Measurements from ENCODE around the gene ADRA2A.

The ADRA2A gene

DNA sequence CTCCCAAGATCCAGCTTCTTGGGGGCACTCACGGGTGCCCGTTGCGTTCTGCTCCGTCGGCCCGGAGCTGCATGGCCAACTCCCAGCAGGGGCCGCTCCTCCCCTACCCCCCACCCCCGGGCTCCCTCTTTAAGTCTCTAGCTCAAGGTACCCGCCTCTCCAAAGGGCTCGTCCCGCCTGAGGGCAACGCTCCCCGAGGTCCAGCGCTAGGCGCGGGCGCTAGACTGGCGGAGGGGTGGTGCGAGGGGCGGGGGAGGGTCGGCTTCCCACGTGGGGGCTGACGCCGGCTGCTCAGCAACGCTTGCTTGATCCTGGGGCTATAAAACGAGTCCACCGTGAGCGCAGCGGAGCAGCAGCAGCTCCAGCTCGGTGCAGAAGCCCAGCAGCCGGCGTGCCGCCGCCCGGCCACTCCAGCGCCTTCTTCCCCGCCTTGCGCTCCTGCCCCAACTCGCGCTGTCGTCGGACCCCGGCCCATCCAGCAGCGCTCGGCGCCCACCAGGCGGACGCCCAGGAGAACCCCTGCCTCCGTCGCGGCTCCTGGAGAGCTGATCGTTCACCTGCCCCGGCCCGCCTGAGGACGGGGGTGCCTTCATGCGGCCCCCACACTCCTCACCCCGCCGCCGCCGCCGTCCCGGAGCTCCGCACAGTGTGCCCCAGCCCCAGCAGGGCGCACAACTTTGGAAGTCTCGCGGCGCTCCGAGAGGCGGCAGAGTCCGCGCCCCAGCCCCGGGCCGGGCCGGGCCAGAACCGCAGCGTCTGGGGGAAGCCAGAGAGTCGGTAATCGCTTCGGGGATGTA is at the start of gene ADRA2A:
TSS of gene ADRA2A (plus strand) at position 348 of the 797 bp plus-strand sequence. CDS start 968 bp downstream, outside the sequence.
- DNase-seq, result no peak

DNA sequence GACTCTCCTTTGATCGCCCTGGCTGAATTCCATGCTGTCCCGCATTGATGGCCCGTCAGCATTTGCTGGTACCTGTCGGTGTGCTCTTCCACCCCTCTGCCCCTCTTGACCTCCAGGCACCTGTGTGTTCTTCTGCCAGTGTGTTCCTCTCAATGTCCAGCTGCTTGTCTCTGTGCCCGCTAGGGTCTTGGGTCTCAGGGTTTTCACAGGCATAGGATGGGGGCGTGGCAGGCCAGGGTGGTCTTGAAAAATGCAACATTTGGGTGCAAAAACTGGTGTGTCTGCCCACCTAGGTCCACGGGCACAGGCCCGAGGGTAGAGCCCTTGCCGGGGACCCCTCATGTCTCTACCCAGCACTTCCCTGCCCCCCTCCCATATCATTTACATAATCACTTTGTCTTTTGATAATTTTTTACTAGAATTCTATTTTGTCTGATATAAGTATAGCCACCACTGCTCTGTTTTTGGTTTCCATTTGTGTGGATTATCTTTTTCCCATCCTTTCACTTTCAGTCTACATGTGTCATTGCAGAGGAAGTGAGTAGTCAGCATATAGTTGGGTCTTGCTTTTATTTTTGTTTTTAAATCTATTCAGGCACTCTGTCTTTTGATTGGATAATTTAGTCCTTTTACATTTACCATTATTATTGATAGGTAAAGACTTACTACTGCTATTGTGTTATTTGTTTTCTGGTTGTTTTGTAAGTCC is 46.6 kb upstream of the ADRA2A start:
- DNase-seq, result no peak

DNA sequence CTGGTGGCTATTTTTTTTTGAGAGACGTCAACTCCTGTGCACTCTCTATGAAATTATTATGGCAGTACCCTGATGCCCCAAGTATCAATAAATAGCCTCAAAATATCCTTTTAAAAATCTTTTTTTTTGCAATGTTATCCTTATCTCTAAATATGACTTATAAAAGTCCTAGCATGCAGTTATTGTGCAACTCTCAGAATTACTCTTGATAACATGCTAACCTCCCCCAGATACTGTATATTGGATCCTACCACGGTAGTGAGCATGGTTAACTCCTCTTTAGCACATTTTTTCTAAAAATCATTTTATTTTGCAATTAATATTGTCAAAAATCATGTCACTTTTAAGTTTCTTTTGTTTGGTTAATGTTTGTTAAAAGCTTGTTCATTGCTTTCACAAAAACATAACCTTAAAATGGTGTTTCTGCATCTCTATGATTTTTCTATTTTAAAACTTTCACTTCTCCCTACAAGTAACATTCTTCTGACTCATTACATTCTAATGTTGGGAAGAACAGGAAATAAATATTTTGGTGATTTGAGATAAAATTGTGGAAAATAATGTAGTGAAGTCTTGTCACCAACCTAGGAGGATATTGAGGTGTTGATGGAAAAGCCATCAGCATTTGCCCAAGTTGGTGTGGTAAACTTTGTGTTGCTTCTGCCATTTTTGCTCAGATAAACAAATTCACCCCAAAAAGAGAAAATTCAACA is 42.1 kb upstream of the ADRA2A start:
- DNase-seq, result no peak

DNA sequence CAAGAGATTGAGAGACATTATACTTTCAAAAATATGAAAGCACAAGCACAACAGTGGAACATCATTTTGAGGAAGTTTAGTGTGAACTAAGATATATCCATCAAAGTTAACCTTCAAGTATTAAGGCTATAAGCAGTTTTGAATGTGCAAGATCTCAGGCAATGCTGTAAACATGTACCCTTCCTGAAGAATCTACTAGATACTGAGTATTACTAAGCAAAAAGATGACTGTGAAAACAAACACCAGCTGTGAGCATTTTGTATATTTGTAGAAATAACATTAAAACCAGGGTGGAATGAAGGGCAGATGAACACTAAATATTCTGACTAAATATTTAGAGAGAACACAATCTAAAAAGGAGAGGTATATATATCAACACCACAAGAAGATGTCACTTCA is 41.3 kb upstream of the ADRA2A start:
- DNase-seq, result no peak

DNA sequence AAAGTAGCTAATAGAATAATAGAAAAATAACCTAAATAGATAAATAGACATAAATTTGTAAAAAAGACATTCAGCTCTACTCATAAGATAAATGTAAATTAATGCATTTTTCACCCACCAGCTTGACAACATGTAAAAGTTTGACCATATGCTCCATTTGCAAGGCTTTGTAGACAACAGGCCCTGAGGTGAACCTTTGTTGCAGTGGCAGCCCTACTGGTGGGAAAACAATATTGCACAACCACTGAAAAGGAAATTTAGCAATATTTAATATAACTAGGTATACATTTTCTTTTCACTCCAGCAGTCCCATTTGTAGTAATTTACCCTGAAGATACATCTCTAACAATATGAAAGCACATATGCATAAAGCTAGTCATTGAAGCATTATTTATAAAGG is 39.0 kb upstream of the ADRA2A start:
- no peak for DNase-seq

DNA sequence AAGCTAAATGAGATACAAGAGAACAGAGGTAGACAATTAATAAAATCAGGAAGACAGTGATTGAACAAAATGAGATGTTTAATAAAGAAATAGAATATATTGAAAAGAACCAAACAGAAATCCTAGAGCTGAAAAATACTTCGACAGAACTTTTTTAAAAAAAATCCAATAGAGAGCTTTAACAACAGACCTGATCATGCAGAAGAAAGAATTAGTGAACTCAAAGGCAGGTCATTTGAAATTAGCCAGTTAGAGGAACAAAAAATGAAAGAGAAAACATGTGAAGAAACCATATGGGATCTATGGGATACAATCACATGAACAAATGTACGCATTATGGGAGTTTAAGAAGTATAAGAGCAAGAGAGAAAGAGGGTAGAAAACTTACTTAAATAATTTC is 37.3 kb upstream of the ADRA2A start:
- DNase-seq, result no peak

DNA sequence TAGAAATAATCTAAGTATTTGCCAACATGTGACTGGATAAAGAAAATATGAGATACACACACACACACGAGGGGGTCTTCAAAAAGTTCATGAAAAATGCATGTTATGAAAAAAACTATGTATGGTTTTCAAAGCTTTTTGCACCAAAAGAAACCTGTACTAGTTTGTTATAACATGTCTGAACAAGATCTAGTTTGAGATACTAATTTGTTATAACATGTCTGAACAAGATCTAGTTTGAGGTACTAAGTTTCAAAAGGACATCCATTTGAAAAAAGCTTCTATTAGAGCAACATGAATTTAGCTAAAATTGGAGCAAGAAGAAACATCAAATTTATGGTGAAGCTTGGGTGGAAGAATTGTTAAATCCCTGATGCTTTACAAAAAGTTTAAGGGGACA is 19.8 kb upstream of the ADRA2A start:
- DNase-seq, result no peak

DNA sequence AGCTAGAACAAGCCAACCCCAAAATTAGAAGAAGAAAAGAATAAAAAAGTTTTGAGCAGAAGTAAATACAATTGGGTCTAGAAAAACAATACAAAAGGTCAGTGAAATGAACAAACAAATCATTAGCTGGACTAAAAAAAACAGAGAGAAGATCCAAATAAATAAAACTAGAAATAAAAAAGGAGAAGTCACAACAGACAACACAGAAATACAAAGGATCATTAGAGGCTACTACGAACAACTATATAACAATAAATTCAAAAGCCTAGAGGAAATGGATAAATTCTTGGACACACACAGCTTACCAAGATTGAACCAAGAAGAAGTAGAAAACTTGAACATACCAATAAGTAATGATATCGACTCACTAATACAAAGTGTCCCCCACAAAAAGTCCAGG is 13.4 kb upstream of the ADRA2A start:
- no peak for DNase-seq

DNA sequence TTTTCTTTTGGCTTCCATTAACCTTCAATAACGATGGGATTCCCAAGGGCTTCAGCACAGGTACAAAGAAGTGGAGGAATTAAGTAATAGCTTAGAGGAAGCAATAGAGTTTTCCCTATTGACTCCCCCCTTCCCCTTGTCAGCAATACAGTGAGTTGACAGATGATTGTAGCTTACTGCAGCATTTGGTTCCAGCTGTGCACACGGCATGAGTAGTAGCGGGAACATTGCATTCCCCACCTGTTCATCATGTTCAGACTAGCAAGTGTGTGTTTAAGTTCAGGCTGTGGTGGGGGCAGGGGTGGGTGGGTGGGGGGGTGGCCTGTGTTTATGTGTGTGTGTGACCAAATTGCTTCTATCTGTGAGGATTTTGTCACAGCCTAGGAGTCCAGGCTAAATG is 4.6 kb upstream of the ADRA2A start:
- DNase-seq, result no peak

DNA sequence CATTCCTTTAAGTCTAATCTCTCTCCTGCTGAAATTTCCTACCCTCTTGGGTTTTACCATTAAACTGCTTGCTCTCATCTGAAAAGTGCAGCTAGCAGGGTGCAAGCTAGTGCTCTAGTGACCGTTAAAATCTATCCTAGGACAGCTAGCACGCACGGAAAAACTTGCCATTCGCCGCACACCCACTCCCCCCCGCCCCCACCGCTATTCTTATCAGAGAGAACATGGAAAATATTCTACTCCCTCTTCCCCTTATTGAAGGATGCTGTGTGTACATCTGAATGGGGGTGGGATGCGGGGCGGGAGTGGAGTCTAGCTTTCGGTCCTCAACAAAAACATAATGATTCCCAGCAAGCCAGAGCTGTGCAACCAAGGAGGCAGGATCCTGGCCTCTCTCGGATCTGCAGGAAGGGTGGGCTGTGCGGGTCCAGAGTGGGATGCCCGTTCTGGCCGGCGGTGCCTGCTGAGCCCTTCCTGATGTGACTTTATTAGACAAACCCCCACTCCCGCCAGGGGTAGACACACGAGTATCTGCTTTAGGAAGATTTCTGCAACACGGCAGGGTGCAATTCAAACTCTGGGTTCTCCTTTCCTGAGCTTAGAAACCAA is 1.1 kb upstream of the ADRA2A start:
- DNase-seq, result no peak

DNA sequence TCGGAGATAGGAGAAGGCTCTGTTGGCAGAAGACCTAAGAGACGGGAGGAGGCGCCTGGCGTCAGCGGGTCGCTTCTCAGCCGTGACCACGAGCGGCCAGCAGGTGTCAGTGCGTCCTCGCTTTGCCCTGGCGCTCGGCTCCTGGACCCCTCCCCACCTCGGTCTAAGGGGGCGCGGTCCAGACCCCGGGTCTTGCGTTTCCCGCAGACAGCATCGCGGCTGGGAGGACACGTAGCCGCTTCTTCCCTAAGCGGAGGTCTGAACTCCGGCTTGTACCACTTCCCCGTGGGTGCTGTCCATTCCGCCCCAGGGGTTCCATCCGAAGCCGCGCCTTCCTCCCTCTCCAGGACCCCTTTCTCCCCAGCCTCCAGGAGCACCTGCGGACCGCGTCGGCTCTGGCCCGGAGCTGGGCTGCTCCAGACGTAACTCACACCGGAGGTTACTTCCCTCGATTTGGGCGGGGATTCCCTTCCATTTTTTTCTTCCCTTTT is 593 bp upstream of the ADRA2A start:
- no peak for DNase-seq

DNA sequence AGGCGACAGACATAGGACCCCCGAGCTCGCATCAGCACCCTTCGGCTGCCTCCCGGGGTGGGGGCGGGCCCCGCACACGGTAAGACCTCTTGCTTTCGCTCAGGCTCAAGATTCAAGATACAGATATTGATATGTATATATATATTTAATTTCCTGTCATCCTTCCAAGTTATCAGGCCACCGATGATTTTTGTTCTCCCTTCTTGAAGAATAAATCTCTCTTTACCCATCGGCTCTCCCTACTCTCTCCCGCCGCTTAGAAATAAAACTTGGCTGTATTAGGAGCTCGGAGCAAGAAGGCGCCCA is 603 bp downstream of the ADRA2A start:
- no peak for DNase-seq

DNA sequence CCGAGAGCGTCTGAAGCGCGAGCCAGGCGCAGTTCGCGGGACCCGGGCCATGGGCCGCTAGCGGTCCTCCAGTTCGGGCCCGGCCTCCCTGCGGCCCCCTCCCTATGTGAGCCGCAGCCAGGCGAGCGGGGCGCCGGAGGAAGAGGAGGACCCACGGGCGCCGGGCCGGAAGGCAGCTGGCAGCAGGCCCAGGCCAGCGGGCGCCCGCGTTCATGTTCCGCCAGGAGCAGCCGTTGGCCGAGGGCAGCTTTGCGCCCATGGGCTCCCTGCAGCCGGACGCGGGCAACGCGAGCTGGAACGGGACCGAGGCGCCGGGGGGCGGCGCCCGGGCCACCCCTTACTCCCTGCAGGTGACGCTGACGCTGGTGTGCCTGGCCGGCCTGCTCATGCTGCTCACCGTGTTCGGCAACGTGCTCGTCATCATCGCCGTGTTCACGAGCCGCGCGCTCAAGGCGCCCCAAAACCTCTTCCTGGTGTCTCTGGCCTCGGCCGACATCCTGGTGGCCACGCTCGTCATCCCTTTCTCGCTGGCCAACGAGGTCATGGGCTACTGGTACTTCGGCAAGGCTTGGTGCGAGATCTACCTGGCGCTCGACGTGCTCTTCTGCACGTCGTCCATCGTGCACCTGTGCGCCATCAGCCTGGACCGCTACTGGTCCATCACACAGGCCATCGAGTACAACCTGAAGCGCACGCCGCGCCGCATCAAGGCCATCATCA is 1.1 kb downstream of the ADRA2A start:
- DNase-seq, result no peak

DNA sequence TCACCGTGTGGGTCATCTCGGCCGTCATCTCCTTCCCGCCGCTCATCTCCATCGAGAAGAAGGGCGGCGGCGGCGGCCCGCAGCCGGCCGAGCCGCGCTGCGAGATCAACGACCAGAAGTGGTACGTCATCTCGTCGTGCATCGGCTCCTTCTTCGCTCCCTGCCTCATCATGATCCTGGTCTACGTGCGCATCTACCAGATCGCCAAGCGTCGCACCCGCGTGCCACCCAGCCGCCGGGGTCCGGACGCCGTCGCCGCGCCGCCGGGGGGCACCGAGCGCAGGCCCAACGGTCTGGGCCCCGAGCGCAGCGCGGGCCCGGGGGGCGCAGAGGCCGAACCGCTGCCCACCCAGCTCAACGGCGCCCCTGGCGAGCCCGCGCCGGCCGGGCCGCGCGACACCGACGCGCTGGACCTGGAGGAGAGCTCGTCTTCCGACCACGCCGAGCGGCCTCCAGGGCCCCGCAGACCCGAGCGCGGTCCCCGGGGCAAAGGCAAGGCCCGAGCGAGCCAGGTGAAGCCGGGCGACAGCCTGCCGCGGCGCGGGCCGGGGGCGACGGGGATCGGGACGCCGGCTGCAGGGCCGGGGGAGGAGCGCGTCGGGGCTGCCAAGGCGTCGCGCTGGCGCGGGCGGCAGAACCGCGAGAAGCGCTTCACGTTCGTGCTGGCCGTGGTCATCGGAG is 1.8 kb downstream of the ADRA2A start:
- no peak for DNase-seq

DNA sequence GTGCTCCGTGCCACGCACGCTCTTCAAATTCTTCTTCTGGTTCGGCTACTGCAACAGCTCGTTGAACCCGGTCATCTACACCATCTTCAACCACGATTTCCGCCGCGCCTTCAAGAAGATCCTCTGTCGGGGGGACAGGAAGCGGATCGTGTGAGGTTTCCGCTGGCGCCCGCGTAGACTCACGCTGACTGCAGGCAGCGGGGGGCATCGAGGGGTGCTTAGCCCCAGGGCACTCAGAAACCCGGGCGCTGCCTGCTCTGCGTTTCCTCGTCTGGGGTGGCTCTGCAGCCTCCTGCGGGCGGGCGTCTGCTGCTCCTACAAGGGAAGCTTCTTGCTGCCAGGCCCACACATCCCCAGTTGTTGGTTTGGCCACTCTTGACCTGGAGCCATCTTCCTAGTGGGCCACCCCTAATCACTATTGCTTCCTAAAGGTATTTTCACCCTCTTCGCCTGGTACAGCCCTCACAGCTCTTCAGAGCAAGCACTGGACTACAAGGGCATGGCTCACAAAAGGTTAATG is 2.5 kb downstream of the ADRA2A start:
- no peak for DNase-seq

DNA sequence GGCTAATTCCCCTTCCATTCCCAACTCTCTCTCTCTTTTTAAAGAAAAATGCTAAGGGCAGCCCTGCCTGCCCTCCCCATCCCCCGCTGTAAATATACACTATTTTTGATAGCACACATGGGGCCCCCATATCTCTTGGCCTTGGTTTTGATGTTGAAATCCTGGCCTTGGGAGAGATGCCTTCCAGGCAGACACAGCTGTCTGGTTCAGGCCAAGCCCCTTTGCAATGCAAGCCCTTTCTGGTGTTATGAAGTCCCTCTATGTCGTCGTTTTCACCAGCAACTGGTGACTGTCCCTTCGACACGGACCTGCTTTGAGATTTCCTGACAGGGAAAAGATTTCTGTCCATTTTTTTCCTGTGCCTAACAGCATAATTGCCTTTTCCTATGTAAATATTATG is 3.0 kb downstream of the ADRA2A start:
- DNase-seq, result no peak

DNA sequence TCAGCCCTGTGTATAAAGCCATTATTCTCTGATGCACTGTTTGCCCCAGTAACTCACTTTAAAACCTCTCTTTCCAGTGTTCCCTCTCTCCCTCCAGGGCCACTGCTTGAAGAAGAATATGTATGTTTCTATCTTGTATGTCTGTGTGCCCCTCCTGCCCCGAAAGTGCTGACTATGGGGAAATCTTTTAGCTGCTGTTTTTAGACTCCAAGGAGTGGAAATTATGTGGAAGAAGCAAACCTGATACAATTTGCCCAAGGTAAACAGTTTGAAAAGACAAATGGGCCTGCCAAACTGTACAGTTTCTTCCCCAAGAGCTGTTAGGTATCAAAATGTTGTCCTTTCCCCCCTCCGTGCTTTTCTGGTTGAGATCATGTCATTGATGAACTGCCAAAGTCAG is 3.4 kb downstream of the ADRA2A start:
- no peak for DNase-seq

DNA sequence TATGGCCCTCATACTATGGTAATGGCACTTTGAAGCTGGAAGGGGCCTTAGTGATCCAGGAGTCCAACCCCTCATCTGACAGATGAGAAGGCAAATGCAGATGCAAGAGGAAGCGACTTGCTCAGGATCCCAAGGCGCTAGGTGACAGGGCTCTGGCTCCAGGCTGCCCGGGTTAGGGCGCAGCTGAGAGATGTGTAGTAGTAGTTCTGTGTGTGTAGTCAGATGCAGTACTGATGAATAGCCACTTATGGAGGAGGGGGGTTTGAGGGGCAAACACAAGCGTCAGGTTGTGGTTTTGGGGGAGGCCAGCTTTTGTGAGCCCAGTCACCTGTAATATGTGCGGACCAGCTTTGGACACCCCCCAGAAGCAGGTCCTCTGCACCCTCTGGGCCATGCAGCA is 4.8 kb downstream of the ADRA2A start:
- DNase-seq, result no peak

DNA sequence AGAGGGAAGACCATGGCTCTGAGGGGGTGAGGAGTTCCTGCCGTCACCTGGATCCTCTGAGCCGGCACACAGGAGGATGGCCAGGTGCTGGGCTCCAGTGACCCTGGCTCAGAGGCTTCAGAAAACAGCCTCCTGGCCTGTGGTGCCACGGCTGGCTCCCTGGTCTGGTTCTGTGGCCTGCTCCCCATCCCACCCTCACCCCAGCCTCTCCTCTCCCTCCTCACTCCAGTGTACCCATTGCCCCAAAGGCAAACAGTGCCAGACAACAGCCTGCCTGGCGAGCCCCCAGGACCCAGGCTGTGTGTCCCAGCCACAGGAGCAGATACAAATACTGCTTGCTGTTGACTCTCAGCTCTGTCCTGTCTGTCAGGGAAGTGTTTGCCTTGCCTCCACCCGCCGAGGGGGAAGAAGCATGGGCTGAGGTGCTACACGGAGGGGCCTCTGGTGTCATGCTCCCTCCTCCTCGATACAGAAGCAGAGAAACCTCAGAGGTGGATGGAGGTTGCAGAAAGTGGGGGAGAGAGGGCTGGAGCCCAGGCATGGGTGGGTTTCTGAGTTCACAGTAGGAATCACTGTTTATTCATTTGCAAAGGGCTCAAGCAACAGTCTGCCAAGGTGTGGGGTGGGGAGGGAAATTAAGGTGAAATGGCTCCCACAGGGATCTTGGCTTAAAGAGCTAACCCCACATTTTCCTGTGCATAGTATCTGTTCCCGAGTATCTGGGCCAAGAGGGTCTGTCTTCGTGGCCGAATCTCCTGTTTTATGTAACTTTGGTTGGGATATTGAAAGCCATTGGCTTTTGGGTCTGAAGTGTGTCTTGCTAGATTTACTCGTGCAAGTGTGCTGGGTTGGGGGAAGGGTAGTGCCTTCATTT is 5.5 kb downstream of the ADRA2A start:
- DNase-seq, result no peak

DNA sequence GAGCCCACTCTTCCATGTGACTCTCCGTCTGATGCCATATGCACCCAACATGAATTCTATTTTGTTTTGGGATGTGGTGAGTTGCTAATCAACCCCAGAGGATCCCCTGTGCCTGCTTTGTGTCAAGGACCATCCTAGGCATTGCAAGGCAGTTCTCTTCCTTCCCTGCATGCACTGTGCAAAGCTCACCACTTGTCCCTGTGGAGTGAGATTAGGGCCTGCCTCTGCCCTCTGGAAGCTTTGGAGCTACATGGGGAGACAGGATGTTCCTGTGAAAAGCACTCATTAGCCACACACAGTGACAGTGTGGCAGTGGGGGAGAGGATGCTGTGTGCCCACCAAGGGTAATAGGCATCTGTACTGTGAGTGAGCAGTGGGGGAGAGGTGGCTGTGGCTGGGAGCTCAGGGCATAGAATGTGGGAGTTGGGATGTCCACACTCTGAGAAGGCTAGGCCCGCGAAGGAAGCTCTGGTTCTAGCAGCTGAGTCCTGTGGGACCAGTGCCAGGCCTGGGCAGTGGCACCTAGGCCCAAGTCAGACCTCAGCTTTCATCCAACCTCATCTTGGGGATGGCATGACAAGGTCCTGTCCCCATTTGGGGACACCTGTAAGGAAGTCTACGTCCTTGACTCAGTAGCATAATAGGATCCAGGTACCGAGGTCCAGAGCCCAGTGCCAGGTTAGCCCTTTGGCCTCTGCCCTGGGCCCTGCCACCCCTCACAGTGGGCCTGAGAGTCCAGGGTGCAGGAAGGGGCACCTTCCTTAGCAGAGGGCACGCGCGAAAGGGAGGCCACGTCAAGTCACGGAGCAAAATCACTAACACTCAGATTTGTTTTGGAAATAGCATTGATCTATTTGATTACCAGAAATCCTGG is 6.6 kb downstream of the ADRA2A start:
- DNase-seq, result no peak
